Right atrium auricular region (tissue), 2 donors: ENCODE data around the gene ACTR1A. TPM values are rescaled to one million over a fixed set of nuclear protein-coding genes. Genes with fewer than 3 reads are reported as not detected.

Experiments
- DNase-seq: peaks from one replicate; pipeline ENCODE4 v3.0.0-alpha.2; 2019; ENCODE audit warnings: low spot score
- H3K27ac ChIP-seq, 2 donors: fragments of 200-600 bp; sonication (generic); 1 replicate in 1 of 2; 2 replicates in 1 of 2; pipeline ENCODE4 v1.5.1; 2016 to 2019
- H3K27me3 ChIP-seq, 2 donors: fragments of 200-600 bp; sonication (generic); one replicate each; pipeline versions ENCODE4 v1.5.1 to v1.6.0; 2017 to 2019
- H3K36me3 ChIP-seq: fragments of 200-600 bp; sonication (generic); one replicate; pipeline ENCODE4 v1.5.1; 2016
- H3K4me1 ChIP-seq, 2 donors: fragments of 200-600 bp; sonication (generic); one replicate each; pipeline versions ENCODE4 v1.5.1 to v1.6.0; 2017 to 2019
- H3K4me3 ChIP-seq, 2 donors: fragments of 200-600 bp; sonication (generic); 1 replicate in 1 of 2; 2 replicates in 1 of 2; pipeline ENCODE4 v1.5.1; 2017 to 2019; ENCODE audit warnings: mild to moderate bottlenecking in 1 of 2, moderate library complexity in 1 of 2
- H3K9me3 ChIP-seq, 2 donors: fragments of 200-600 bp; sonication (generic); one replicate each; pipeline ENCODE4 v1.5.1; 2019
- CTCF ChIP-seq, 2 donors: fragments of 200-600 bp; sonication (generic); IDR thresholded peaks; one replicate each; pipeline ENCODE4 v1.5.1; 2019; ENCODE audit warnings: antibody characterized with exemption in 2 of 2
- total RNA-seq, 2 donors: library from RNA; depleted of rRNA; stranded (reverse); fragments of >200 nt; gene quantifications; one replicate each; pipeline ENCODE4 v1.1.0, GENCODE V29; 2016

ACTR1A gene
- total RNA-seq, 2 donors from 2014 or later: 107 to 124 TPM

GRCh38 chr10:102545265-102545871 is 42.9 kb upstream of the ACTR1A start:
- no peak for DNase-seq
- Histone ChIP-seq H3K4me3 (no peak overlapping the region), H3K27ac (no peak overlapping the region)

GRCh38 chr10:102542800-102543418 is 40.4 kb upstream of the ACTR1A start:
- peaks cover 0 to 11% of the 10 kb centered on the region in 2 donors for H3K4me1 ChIP-seq
- no peaks in the 10 kb centered on the region for H3K9me3 ChIP-seq
- no peak overlapping the region for H3K27ac ChIP-seq
- H3K27me3 ChIP-seq: no peaks in the 10 kb centered on the region
- no peaks in the 10 kb centered on the region for H3K36me3 ChIP-seq
- no peak for DNase-seq
- H3K4me3 ChIP-seq: no peak overlapping the region
- TF ChIP-seq CTCF (IDR thresholded peaks at IDR 0.05): no peak

More at GRCh38 chr10:102545265-102545871, 42.9 kb upstream of the ACTR1A start:
- H3K4me1 ChIP-seq: peaks cover 0 to 11% of the 10 kb centered on the region in 2 donors
- H3K9me3 ChIP-seq: no peaks in the 10 kb centered on the region
- H3K36me3 ChIP-seq: peaks cover 4% of the 10 kb centered on the region
- TF ChIP-seq CTCF (IDR thresholded peaks at IDR 0.05): no peak
- H3K27me3 ChIP-seq: no peaks in the 10 kb centered on the region

- Histone ChIP-seq H3K4me1 (no peaks in the 10 kb centered on the region), H3K27ac (no peak overlapping the region), H3K4me3 (no peak overlapping the region), H3K27me3 (no peaks in the 10 kb centered on the region), H3K36me3 (no peaks in the 10 kb centered on the region), H3K9me3 (no peaks in the 10 kb centered on the region)
- DNase-seq: no peak
- peak in 1 of 2 donors; percentile 41 for TF ChIP-seq CTCF (IDR thresholded peaks at IDR 0.05)
Measured at GRCh38 chr10:102540023-102540422, 37.5 kb upstream of the ACTR1A start.

GRCh38 chr10:102538811-102539210 is 36.3 kb upstream of the ACTR1A start:
- Histone ChIP-seq H3K4me1 (no peaks in the 10 kb centered on the region), H3K9me3 (no peaks in the 10 kb centered on the region), H3K27ac (no peak overlapping the region), H3K36me3 (no peaks in the 10 kb centered on the region), H3K27me3 (no peaks in the 10 kb centered on the region), H3K4me3 (no peak overlapping the region)
- no peak for TF ChIP-seq CTCF (IDR thresholded peaks at IDR 0.05)
- no peak for DNase-seq

GRCh38 chr10:102537948-102538347 is 35.4 kb upstream of the ACTR1A start:
- Histone ChIP-seq H3K27ac (no peak overlapping the region), H3K4me3 (no peak overlapping the region), H3K9me3 (no peaks in the 10 kb centered on the region)

More at GRCh38 chr10:102537948-102538347, 35.4 kb upstream of the ACTR1A start:
- no peaks in the 10 kb centered on the region for H3K36me3 ChIP-seq
- TF ChIP-seq CTCF (IDR thresholded peaks at IDR 0.05): no peak
- no peaks in the 10 kb centered on the region for H3K4me1 ChIP-seq
- no peak for DNase-seq
- no peaks in the 10 kb centered on the region for H3K27me3 ChIP-seq
